ENCODE results near the gene UNK.
A peak's percentile ranks its signal among the peaks of the same experiment; 100 is the strongest.

- TF ChIP-seq LARP7 (IDR thresholded peaks at IDR 0.05) (no peak), SMC3 (conservative IDR thresholded peaks at IDR 0.05; ENCODE audit: insufficient read depth, low read depth, low read length) (peak; percentile 55), MEF2D (tag; conservative IDR thresholded peaks at IDR 0.05; ENCODE audit: low read depth) (no peak; the same call in 1 of the 2 replicates), ZNF395 (CRISPR knock-in tag; IDR thresholded peaks at IDR 0.05) (peak; percentile 86; the same call in 1 of the 2 replicates), ZNF263 (CRISPR knock-in tag; IDR thresholded peaks at IDR 0.05; ENCODE audit: borderline replicate concordance) (peak; percentile 99), GABPB1 (CRISPR knock-in tag; IDR thresholded peaks at IDR 0.05) (peak; percentile 26; the same call in 1 of the 2 replicates), NFIX (CRISPR knock-in tag; IDR thresholded peaks at IDR 0.05; ENCODE audit: low read depth) (no peak), SFPQ (IDR thresholded peaks at IDR 0.05; ENCODE audit: low read depth, low read length) (no peak), HNRNPLL (IDR thresholded peaks at IDR 0.05; ENCODE audit: low read depth, low read length, poor library complexity, severe bottlenecking) (no peak), LEF1 (IDR thresholded peaks at IDR 0.05) (peak; percentile 86), HDAC6 (IDR thresholded peaks at IDR 0.05; ENCODE audit: low read depth, low read length) (no peak), CTCF (IDR thresholded peaks at IDR 0.05 in 2 of 3, conservative IDR thresholded peaks at IDR 0.05 in 1 of 3; ENCODE audit: insufficient read depth in 2 of 3, low read depth in 1 of 3, low read length in 3 of 3) (peak; percentile 85 to 92 (median 90))
Measured at GRCh38 chr17:75845058-75845711, 60.6 kb downstream of the UNK start.
